ENCODE results near the gene CDKN2AIP.
A peak's percentile ranks its signal among the peaks of the same experiment; 100 is the strongest.
"Not testable (repeated sequence)": the region's sequence is repeated elsewhere in the genome, so short reads cannot be mapped to it uniquely, and the experiment has no call there.

Gene CDKN2AIP

GRCh38 chr4:183413234-183414200 is 30.9 kb upstream of the CDKN2AIP start:
- DNase-seq, result no peak

- no peak for DNase-seq
These were observed 27.3 kb upstream of the CDKN2AIP start for GRCh38 chr4:183416879-183417755.

- DNase-seq, result no peak
These were observed 21.3 kb upstream of the CDKN2AIP start for GRCh38 chr4:183422962-183423631.

- no peak for DNase-seq
These were observed 20.2 kb upstream of the CDKN2AIP start for GRCh38 chr4:183424109-183424744.

- DNase-seq, result no peak
These were observed 17.9 kb upstream of the CDKN2AIP start for GRCh38 chr4:183426507-183426906.

- DNase-seq, result no peak
These were observed 14.9 kb upstream of the CDKN2AIP start for GRCh38 chr4:183429489-183429888.

- peak; percentile 22 for DNase-seq
These were observed 14.0 kb upstream of the CDKN2AIP start for GRCh38 chr4:183430317-183430993.

GRCh38 chr4:183430994-183431347 is 13.5 kb upstream of the CDKN2AIP start:
- no peak for DNase-seq

GRCh38 chr4:183431614-183432013 is 12.8 kb upstream of the CDKN2AIP start:
- DNase-seq, result no peak

- not testable (repeated sequence) for DNase-seq
These were observed 11.3 kb upstream of the CDKN2AIP start for GRCh38 chr4:183433183-183433582.

- DNase-seq, result no peak
These were observed 10.2 kb upstream of the CDKN2AIP start for GRCh38 chr4:183434264-183434663.

GRCh38 chr4:183434666-183435190 is 9.7 kb upstream of the CDKN2AIP start:
- DNase-seq, result no peak

GRCh38 chr4:183435803-183436202 is 8.6 kb upstream of the CDKN2AIP start:
- DNase-seq, result no peak

GRCh38 chr4:183436417-183436816 is 8.0 kb upstream of the CDKN2AIP start:
- DNase-seq, result no peak

- no peak for DNase-seq
These were observed 7.0 kb upstream of the CDKN2AIP start for GRCh38 chr4:183437452-183437851.

GRCh38 chr4:183438458-183439113 is 5.8 kb upstream of the CDKN2AIP start:
- DNase-seq, result no peak

GRCh38 chr4:183441276-183441675 is 3.2 kb upstream of the CDKN2AIP start:
- no peak for DNase-seq

GRCh38 chr4:183443655-183444213 is 702 bp upstream of the CDKN2AIP start:
- DNase-seq, result peak; percentile 41

GRCh38 chr4:183445097-183445428 is 627 bp downstream of the CDKN2AIP start:
- DNase-seq, result no peak

GRCh38 chr4:183447646-183448045 is 3.2 kb downstream of the CDKN2AIP start:
- DNase-seq, result no peak

GRCh38 chr4:183448436-183448835 is 4.0 kb downstream of the CDKN2AIP start:
- no peak for DNase-seq
